Panc1 (cell line): ENCODE data around the gene CNIH2. TPM values are rescaled to one million over a fixed set of nuclear protein-coding genes. Genes with fewer than 3 reads are reported as not detected.

Experiments
- ATAC-seq: fragments of 200-7000 bp; cut with Tn5 transposase; 2 replicates; pipeline ENCODE4 v1.9.1; 2020; ENCODE audit warnings: mild to moderate bottlenecking, moderate library complexity
- BruUV-seq: library from RNA; stranded (reverse); fragments of 400-500 nt; replicated peaks from 2 replicates; lab custom pipeline; 2021; lab: Mats Ljungman, UMichigan
- CTCF ChIA-PET: fragments of 300-600 bp; sonication (Branson Sonifier 250); formaldehyde crosslinking; loops from one replicate; lab custom pipeline; 2022; ENCODE audit warnings: antibody characterized with exemption; lab: Charles Lee
- POLR2A ChIA-PET: fragments of 300-600 bp; sonication (Branson Sonifier 250); formaldehyde crosslinking; loops from one replicate; lab custom pipeline; 2022; ENCODE audit warnings: antibody characterized with exemption; lab: Charles Lee
- DNase-seq: peaks from one replicate; pipeline ENCODE4 v3.0.0-alpha.2; 2010; ENCODE audit warnings: low read depth, low spot score
- H3K27ac ChIP-seq: 2 replicates; pipeline ENCODE4 v1.5.1; 2011; ENCODE audit warnings: mild to moderate bottlenecking, low read length, inconsistent platforms
- H3K27me3 ChIP-seq: fragments of 200-500 bp; sonication (Bioruptor generic); 2 replicates; pipeline ENCODE4 v1.6.0; 2014; ENCODE audit warnings: low read length, inconsistent platforms; ENCODE audit not compliant: control insufficient read depth, insufficient read depth
- H3K36me3 ChIP-seq: fragments of 200-500 bp; sonication (Bioruptor generic); 2 replicates; pipeline ENCODE4 v1.5.1; 2014; ENCODE audit warnings: inconsistent platforms, mild to moderate bottlenecking, low read length, moderate library complexity; ENCODE audit not compliant: control insufficient read depth, insufficient read depth
- H3K4me1 ChIP-seq: 2 replicates; pipeline ENCODE4 v1.5.1; 2011; ENCODE audit warnings: inconsistent platforms, mild to moderate bottlenecking, low read length, moderate library complexity; ENCODE audit not compliant: control insufficient read depth, insufficient read depth
- H3K4me3 ChIP-seq, 2 experiments: 2 replicates each; pipeline ENCODE4 v1.5.1; 2011 to 2012; ENCODE audit warnings: low read depth in 2 of 2, low read length in 2 of 2, mild to moderate bottlenecking in 2 of 2, inconsistent platforms in 1 of 2, moderate library complexity in 1 of 2
- H3K9me3 ChIP-seq: fragments of 200-500 bp; sonication (Bioruptor generic); 2 replicates; pipeline ENCODE4 v1.5.1; 2014; ENCODE audit warnings: low read depth, mild to moderate bottlenecking, inconsistent platforms, low read length, moderate library complexity; ENCODE audit not compliant: control insufficient read depth, insufficient read depth
- POLR2AphosphoS5 ChIP-seq: IDR thresholded peaks from 2 replicates; pipeline ENCODE4 v1.6.1; 2012; ENCODE audit warnings: mild to moderate bottlenecking, low read depth, low read length, moderate library complexity
- SIN3A ChIP-seq: IDR thresholded peaks from 2 replicates; pipeline ENCODE4 v1.6.1; 2012; ENCODE audit warnings: low read depth, mild to moderate bottlenecking, low read length, moderate library complexity, borderline replicate concordance; ENCODE audit not compliant: insufficient read depth
- TCF7L2 ChIP-seq: IDR thresholded peaks from 2 replicates; pipeline ENCODE4 v1.6.1; 2011; ENCODE audit warnings: mild to moderate bottlenecking, low read depth, low read length, inconsistent platforms
- in situ Hi-C: cut with HindIII; loops from 2 replicates; pipeline ENCODE4 v1.10.0; 2016; ENCODE audit warnings: low sequenced_read_pairs, low pct_unique_long_range_greater_than_20kb
- intact Hi-C: fragments of 100-400 bp; cut with micrococcal nuclease; formaldehyde crosslinking; loops from one replicate; pipeline ENCODE4 v1.10.0; 2022; ENCODE audit not compliant: unreplicated experiment
- total RNA-seq: library from RNA; stranded (reverse); gene quantifications from one replicate; pipeline ENCODE4 v1.2.1, GENCODE V29; 2021; ENCODE audit not compliant: unreplicated experiment
- TF ChIP-seq, protein P1 (sequence below): fragments of 450-650 bp; IDR thresholded peaks from 2 replicates; pipeline ENCODE4 v1.5.1; 2017; ENCODE audit warnings: mild to moderate bottlenecking
- TF ChIP-seq, protein P2 (sequence below), 2 experiments: IDR thresholded peaks; 2 replicates each; pipeline ENCODE4 v1.6.1; 2011 to 2012; ENCODE audit warnings: low read depth in 2 of 2, control low read depth in 1 of 2, low read length in 1 of 2, mild to moderate bottlenecking in 1 of 2, moderate library complexity in 1 of 2; ENCODE audit not compliant: insufficient read depth in 1 of 2

Gene CNIH2
- total RNA-seq, 1 experiment from 2014 or later = 9.3 TPM

DNA sequence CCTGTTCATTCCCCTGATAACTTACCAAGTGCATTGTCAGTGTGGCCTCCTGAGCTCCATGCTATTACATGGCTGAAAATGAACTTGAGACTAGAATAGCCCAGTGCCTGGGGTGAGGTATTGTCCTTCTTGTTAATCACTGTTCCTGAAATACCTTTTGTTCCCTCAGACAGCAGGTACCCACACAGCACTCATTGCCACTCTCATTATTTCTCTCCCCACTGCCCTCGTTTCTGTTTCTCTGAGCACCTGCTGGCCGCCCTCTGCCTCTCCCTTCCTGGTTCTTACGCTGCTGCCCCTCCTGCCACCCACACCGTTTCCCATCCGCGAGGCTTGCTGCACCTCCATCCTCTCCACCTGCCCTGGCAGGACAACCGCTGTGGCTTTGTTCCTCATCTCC is 46.4 kb upstream of the CNIH2 start:
- intact Hi-C loops = no loop called here
- ATAC-seq (no peak), DNase-seq (no peak)
- POLR2A ChIA-PET = no interaction called here
- H3K27me3 ChIP-seq = no peaks in the 10 kb centered on the region
- CTCF ChIA-PET = no interaction called here
- H3K9me3 ChIP-seq = no peaks in the 10 kb centered on the region
- TF ChIP-seq, protein P1, sequence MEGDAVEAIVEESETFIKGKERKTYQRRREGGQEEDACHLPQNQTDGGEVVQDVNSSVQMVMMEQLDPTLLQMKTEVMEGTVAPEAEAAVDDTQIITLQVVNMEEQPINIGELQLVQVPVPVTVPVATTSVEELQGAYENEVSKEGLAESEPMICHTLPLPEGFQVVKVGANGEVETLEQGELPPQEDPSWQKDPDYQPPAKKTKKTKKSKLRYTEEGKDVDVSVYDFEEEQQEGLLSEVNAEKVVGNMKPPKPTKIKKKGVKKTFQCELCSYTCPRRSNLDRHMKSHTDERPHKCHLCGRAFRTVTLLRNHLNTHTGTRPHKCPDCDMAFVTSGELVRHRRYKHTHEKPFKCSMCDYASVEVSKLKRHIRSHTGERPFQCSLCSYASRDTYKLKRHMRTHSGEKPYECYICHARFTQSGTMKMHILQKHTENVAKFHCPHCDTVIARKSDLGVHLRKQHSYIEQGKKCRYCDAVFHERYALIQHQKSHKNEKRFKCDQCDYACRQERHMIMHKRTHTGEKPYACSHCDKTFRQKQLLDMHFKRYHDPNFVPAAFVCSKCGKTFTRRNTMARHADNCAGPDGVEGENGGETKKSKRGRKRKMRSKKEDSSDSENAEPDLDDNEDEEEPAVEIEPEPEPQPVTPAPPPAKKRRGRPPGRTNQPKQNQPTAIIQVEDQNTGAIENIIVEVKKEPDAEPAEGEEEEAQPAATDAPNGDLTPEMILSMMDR = no peak
- no peak for TF ChIP-seq TCF7L2
- no peaks in the 10 kb centered on the region for H3K36me3 ChIP-seq
- no peak overlapping the region for H3K4me3 ChIP-seq
- H3K27ac ChIP-seq = no peak overlapping the region
- in situ Hi-C loops = no loop called here
- H3K4me1 ChIP-seq = no peaks in the 10 kb centered on the region
- no TSS peak for BruUV-seq

DNA sequence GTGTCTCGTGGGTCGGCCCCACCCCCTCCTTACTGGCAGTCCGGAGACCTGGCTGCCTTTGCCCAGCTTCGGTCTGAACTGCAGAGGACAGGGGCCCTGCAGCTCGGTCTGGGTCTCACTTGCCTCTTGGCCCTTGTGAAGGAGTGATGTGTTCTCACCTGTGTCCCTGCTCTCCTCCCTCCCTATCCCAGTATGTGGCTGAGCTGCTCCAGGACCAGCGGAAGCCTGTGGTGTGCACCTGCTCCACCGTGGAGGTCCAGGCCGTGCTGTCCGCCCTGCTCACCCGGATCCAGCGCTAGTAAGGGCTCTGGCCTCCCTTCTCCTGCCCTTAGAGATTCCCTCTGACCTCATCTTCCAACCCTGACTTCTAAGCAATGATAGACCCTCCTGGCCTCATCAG is 45.2 kb upstream of the CNIH2 start:
- Histone ChIP-seq H3K27me3 (no peaks in the 10 kb centered on the region), H3K4me3 (no peak overlapping the region), H3K27ac (no peak overlapping the region), H3K9me3 (no peaks in the 10 kb centered on the region), H3K4me1 (no peaks in the 10 kb centered on the region), H3K36me3 (no peaks in the 10 kb centered on the region)
- POLR2A ChIA-PET = no interaction called here
- in situ Hi-C loops (no loop called here), intact Hi-C loops (no loop called here)
- no peak for DNase-seq
- CTCF ChIA-PET = no interaction called here
- no peak for ATAC-seq
- BruUV-seq = no TSS peak
- TF ChIP-seq, protein P2, sequence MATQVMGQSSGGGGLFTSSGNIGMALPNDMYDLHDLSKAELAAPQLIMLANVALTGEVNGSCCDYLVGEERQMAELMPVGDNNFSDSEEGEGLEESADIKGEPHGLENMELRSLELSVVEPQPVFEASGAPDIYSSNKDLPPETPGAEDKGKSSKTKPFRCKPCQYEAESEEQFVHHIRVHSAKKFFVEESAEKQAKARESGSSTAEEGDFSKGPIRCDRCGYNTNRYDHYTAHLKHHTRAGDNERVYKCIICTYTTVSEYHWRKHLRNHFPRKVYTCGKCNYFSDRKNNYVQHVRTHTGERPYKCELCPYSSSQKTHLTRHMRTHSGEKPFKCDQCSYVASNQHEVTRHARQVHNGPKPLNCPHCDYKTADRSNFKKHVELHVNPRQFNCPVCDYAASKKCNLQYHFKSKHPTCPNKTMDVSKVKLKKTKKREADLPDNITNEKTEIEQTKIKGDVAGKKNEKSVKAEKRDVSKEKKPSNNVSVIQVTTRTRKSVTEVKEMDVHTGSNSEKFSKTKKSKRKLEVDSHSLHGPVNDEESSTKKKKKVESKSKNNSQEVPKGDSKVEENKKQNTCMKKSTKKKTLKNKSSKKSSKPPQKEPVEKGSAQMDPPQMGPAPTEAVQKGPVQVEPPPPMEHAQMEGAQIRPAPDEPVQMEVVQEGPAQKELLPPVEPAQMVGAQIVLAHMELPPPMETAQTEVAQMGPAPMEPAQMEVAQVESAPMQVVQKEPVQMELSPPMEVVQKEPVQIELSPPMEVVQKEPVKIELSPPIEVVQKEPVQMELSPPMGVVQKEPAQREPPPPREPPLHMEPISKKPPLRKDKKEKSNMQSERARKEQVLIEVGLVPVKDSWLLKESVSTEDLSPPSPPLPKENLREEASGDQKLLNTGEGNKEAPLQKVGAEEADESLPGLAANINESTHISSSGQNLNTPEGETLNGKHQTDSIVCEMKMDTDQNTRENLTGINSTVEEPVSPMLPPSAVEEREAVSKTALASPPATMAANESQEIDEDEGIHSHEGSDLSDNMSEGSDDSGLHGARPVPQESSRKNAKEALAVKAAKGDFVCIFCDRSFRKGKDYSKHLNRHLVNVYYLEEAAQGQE (IDR thresholded peaks at IDR 0.05; ENCODE audit: insufficient read depth in 1 of 2, low read depth in 2 of 2, low read length in 1 of 2) = no peak
- no peak for TF ChIP-seq POLR2AphosphoS5
- TF ChIP-seq, protein P1 = no peak

DNA sequence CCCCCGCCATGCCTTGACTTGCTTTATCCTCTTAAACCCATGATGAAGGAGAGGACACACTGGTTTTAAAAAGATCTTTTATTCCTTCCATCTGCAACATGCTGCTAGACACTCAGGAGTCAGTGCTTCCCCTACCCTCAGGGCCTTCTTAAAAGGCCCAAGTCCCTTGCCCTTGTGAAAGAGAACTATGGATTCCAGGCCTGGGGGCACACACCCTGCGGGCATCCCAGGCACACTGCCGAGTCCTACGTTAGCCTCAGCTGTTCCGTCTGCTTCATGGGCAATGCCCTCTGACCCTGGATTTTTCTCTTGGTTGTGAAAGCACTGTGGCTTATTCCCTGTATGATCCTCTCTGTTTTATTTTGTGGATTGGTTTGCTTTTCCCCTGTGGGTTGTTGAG is 44.7 kb upstream of the CNIH2 start:
- in situ Hi-C loops (no loop called here), intact Hi-C loops (no loop called here)
- CTCF ChIA-PET = no interaction called here
- TF ChIP-seq POLR2AphosphoS5 = no peak
- TF ChIP-seq, protein P2 (IDR thresholded peaks at IDR 0.05; ENCODE audit: insufficient read depth in 1 of 2, low read depth in 2 of 2, low read length in 1 of 2) = no peak
- no peak for TF ChIP-seq SIN3A
- TF ChIP-seq, protein P1 = no peak
- no peak for TF ChIP-seq TCF7L2
- Histone ChIP-seq H3K36me3 (no peaks in the 10 kb centered on the region), H3K27ac (no peak overlapping the region), H3K4me1 (no peaks in the 10 kb centered on the region), H3K9me3 (no peaks in the 10 kb centered on the region), H3K27me3 (no peaks in the 10 kb centered on the region), H3K4me3 (no peak overlapping the region)
- no peak for DNase-seq
- no peak for ATAC-seq
- POLR2A ChIA-PET = no interaction called here
- BruUV-seq = no TSS peak
